GM21526 (cell line): Measurements from ENCODE around the gene NT5DC2.

Source experiments
- ATAC-seq: cut with Tn5 transposase; IDR thresholded peaks from one replicate; pipeline ENCODE4 v1.9.1; 2021; ENCODE audit warnings: moderate library complexity; ENCODE audit not compliant: unreplicated experiment, low FRiP score

NT5DC2 gene

GRCh38 chr3:52533623-52534280, at the start of gene NT5DC2:
Gene NT5DC2 (minus strand): TSS chr3:52533857. CDS start chr3:52533737, 120 bp downstream.
- ATAC-seq, result no peak

- ATAC-seq, result no peak
These were observed 40.7 kb upstream of the NT5DC2 start for GRCh38 chr3:52574056-52574965.

GRCh38 chr3:52572221-52572620, 38.6 kb upstream of the NT5DC2 start:
- no peak for ATAC-seq

- ATAC-seq, result no peak
These were observed 36.4 kb upstream of the NT5DC2 start for GRCh38 chr3:52570076-52570475.

- no peak for ATAC-seq
These were observed 34.4 kb upstream of the NT5DC2 start for GRCh38 chr3:52568069-52568468.

GRCh38 chr3:52563984-52564383, 30.3 kb upstream of the NT5DC2 start:
- no peak for ATAC-seq

- no peak for ATAC-seq
These were observed 27.5 kb upstream of the NT5DC2 start for GRCh38 chr3:52561028-52561747.

- no peak for ATAC-seq
These were observed 24.8 kb upstream of the NT5DC2 start for GRCh38 chr3:52558436-52558835.

- ATAC-seq, result no peak
These were observed 23.6 kb upstream of the NT5DC2 start for GRCh38 chr3:52557011-52557960.

GRCh38 chr3:52555056-52555455, 21.4 kb upstream of the NT5DC2 start:
- no peak for ATAC-seq

GRCh38 chr3:52554026-52554755, 20.5 kb upstream of the NT5DC2 start:
- ATAC-seq, result no peak

- ATAC-seq, result no peak
These were observed 18.4 kb upstream of the NT5DC2 start for GRCh38 chr3:52552089-52552488.

GRCh38 chr3:52551118-52551517, 17.5 kb upstream of the NT5DC2 start:
- no peak for ATAC-seq

- ATAC-seq, result no peak
These were observed 13.5 kb upstream of the NT5DC2 start for GRCh38 chr3:52547143-52547542.

GRCh38 chr3:52546111-52546901, 12.6 kb upstream of the NT5DC2 start:
- no peak for ATAC-seq

GRCh38 chr3:52544937-52545336, 11.3 kb upstream of the NT5DC2 start:
- no peak for ATAC-seq

GRCh38 chr3:52541050-52541449, 7.4 kb upstream of the NT5DC2 start:
- no peak for ATAC-seq

GRCh38 chr3:52539010-52539653, 5.5 kb upstream of the NT5DC2 start:
- no peak for ATAC-seq
